GM18519 (cell line): ENCODE data around the gene NFATC2.

Experiments
- ATAC-seq: cut with Tn5 transposase; IDR thresholded peaks from one replicate; pipeline ENCODE4 v1.9.1; 2021; ENCODE audit warnings: mild to moderate bottlenecking, moderate library complexity; ENCODE audit not compliant: unreplicated experiment, low FRiP score

The NFATC2 gene

GRCh38 chr20:51542571-51543421 is at the start of gene NFATC2:
NFATC2 (minus strand) TSS chr20:51542719; CDS start chr20:51542499, 220 bp downstream.
- no peak for ATAC-seq

- no peak for ATAC-seq
Observed at GRCh38 chr20:51591871-51592270, 49.4 kb upstream of the NFATC2 start.

DNA sequence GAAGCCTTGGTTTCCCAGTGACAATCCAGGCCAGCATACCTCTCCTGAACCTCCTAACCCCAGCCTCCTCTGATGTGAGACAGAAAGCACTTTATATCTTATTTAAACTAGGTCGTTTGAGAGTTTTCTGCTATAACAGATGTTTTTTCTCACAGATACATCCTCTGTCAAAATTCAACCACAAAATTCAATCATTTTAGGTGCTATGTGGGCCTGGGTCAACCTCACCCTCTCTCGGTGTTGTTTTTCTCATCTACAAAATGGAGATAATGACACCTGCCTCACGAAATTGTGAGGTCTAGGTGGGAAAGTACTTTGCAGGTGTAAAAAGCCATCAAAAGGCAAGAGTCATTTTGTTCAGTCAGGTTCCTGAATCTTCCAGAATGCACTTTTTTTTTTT is 46.2 kb upstream of the NFATC2 start:
- no peak for ATAC-seq

- no peak for ATAC-seq
Observed at GRCh38 chr20:51587145-51587544, 44.6 kb upstream of the NFATC2 start.

GRCh38 chr20:51586005-51586440 is 43.5 kb upstream of the NFATC2 start:
- ATAC-seq, result no peak

GRCh38 chr20:51585148-51585547 is 42.6 kb upstream of the NFATC2 start:
- ATAC-seq, result no peak

DNA sequence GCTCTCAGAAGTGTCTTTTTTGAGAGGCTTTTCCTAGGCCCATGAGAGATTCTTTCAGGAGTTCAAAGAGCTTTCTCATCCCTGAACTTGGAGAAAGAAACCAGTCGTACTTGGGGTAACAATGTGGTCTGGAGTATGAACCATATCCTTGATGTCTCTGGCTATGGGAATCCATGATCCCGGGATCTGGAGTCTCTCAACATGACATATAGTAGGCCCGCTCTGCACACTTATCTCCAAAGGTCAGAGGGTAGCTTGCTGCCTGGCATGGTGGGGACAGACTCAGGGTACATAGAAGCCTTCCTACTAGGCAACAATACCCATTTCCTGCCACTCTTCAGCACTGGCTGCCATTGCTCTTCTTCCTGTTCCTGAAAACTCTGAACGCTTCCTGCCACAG is 42.2 kb upstream of the NFATC2 start:
- ATAC-seq, result no peak

DNA sequence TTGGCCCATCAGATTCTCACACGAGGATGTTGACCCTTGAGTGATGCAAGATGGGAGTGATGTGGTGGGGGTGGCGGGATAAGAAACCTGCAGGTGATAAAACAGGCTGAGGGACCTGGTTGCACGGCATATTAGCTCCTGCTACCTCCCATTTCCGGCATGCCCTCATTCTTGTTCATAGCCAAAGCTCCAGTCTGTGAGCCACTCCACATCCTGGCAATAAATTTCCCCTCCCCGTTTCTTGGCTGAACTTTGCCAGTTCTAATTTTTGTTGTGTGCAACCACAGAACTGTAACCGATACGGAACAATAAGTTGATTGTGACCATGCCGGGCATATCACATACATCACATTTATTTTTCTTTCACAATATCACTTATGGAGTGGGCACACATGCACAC is 41.6 kb upstream of the NFATC2 start:
- ATAC-seq, result no peak

DNA sequence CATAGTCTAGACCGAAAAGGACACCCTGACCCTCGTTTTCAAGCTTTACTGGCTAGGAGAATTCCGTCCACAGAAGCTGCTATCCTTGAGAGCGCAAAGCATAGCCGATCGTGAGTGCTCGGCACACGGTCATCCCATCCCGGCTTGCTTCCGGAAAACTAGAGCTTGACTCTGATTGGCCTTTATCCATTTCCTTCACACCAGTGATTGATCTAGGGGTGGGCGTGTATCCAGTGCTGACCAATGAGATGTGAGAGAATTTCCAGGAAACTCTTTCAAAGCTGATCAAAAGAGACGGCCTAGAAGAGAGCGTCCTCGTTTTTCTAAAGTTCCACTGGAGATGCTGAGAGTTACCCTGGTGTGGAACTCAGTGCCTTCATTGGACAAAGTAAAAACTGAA is 41.0 kb upstream of the NFATC2 start:
- ATAC-seq, result no peak

DNA sequence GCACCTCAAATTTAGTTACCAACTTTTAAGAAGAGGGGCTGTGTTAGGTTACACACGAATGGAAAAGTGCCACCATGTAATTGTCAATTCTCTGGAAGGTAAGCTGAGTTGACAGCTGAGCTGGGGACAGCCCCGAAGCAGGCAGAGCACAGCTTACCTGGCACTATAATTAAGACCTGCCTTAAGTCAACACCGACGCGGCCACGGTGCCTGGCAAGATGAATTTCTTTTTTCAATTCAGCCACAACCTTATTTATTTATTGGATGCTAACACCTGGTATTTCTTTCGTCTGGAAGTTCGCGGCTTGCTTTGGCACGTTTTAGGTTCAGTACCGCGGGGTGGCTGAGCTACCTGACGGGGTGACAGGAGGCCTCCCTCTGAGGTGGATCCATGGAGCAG is 40.6 kb upstream of the NFATC2 start:
- ATAC-seq, result no peak

- ATAC-seq, result no peak
Observed at GRCh38 chr20:51581571-51581970, 39.1 kb upstream of the NFATC2 start.

DNA sequence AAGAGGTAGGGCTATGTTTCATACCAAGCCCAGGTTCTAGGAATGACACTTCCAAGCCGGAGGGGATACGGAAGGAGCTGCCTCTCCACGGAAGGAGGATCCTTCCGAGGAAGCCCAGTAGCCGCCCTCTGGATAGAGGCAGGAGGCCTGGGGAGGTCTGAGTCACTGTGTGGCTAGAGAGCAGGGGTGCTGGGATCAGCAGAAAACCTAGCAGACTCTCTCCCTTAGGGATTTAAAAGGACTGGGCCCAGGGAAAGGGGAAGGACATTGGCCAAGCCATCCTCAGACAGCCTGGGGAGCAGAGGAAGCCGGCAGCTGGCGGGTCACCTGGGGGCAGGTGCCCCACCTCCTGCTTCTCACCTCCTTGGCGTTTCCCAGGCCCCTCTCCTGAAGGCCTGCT is 36.6 kb upstream of the NFATC2 start:
- ATAC-seq, result no peak

- no peak for ATAC-seq
Observed at GRCh38 chr20:51578145-51578459, 35.6 kb upstream of the NFATC2 start.

DNA sequence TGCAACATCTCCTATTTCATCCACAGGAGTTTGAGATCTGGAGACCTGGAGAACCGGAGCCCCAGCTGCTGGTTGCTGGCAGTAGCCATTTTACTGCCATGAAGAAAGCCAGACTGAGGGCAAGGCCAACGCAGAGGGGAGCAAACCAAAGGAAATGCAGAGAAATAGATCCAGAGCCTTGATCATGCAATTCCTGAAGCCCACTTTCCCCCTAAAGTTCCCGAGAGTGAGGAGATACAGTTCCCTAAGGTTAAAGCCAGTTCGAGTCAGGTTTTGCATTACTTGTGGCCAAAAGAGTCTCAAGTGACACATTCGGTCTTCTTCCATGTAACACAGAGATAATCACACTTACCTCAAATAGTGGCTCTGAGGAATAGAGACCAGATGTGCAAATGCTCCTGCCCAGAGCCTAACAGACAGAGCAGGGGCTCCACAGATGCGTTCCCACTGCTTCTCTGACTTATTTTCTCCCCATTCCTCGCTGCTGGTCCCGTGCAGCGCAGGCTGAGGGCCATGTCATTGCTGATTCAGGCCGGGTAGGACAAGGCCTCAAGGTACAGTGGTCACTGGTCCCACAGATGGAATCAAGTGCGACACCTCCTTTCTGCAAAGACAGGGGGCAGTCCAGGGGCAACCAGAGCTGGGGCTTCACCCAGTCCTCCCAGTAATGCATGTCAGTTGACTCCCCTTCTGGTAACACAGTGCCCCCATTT is 35.1 kb upstream of the NFATC2 start:
- ATAC-seq, result no peak

- no peak for ATAC-seq
Observed at GRCh38 chr20:51575486-51575885, 33.0 kb upstream of the NFATC2 start.

DNA sequence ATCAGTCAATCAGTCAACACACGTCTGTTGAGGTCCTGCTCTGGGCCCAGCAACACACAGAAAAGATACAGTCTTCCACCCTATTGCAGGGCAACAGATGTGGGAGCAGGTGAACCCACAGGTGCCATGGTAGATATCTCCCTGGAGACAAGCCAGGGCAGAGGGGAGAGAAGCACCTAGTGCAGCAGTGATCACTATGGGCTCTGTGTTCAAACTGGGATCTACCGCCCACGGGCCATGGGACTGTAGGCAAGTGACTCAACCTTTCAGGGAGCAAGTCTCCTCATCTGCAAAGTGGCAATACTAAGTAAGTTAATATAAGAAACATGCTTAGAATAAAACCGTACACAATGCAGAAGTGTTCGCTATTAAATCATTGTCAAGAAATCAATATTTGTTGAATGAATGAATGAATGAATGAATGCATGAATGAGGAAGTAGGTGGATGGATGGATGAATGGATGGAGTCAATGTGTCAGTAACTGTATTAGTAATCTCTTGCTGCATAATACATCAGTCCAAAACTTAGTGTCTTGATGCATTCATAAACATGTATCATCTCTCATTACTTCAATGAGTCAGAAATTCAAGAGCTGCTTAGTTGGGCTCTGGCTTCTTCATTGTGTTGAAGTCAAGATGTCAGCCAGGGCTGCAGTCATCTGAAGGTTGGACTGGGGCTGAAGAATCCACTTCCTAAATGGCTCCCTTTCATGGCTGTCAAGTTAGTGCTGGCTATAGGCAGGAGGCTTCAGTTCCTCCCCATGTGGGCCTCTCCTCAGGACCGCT is 31.9 kb upstream of the NFATC2 start:
- ATAC-seq, result no peak

- ATAC-seq, result no peak
Observed at GRCh38 chr20:51573576-51574243, 31.2 kb upstream of the NFATC2 start.

DNA sequence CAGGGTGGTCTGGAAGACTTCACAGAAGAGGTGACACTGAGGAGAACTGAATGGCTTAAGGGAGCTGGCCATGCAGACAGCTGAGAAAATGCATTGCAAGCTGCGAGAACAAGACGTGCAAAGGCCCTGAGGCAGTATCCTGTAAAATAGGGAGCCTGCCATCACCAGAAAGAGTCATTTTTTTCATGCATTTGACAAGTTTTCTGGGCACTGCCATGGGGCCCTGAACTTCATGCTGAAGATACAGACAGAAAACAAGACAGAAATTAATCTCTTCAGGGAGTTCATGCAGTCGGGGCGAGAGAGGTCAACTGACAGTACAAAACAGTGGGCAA is 28.9 kb upstream of the NFATC2 start:
- ATAC-seq, result no peak

- no peak for ATAC-seq
Observed at GRCh38 chr20:51570739-51571459, 28.4 kb upstream of the NFATC2 start.
